ENCODE measurements around the gene LFNG. TPM values are rescaled to one million over a fixed set of nuclear protein-coding genes. Genes with fewer than 3 reads are reported as not detected.

Gene LFNG
- total and polyA plus RNA-seq, 9 of the 15 experiments (the other 6 are each of a cell fraction or from before 2014, with no cell fraction given) = 0.03 to 0.89 (median 0.25) TPM; not detected in 1

GRCh38 chr7:2525658-2526630 is 6.4 kb downstream of the LFNG start (continued):
- no peak for TF ChIP-seq PREB (CRISPR knock-in tag; IDR thresholded peaks at IDR 0.05)
- peak; percentile 48 to 71; a peak in 1 of 4 replicates for TF ChIP-seq UBTF (IDR thresholded peaks at IDR 0.05; ENCODE audit: borderline replicate concordance in 1 of 2, low read depth in 2 of 2, low read length in 2 of 2)
